ENCODE measurements around the gene CD9.
"Not testable (repeated sequence)": the region's sequence is repeated elsewhere in the genome, so short reads cannot be mapped to it uniquely, and the experiment has no call there.

Gene CD9

GRCh38 chr12:6180268-6181051 is 19.7 kb upstream of the CD9 start:
- no peak for DNase-seq (ENCODE audit: low read depth)

DNA sequence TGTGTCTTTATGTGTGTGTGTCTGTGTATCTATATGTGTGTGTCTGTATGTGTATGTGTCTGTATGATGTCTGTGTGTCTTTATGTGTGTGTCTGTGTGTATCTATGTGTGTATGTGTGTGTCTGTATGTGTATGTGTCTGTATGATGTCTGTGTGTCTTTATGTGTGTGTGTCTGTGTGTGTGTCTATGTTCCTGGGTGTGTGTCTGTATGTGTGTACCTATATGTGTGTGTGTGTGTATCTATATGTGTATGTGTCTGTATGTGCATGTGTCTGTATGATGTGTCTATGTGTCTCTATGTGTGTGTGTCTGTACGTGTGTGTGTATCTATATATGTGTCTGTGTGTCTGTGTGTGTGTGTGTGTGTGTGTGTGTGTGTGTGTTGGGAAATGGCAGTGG is 19.0 kb upstream of the CD9 start:
- DNase-seq (ENCODE audit: low read depth), result no peak

GRCh38 chr12:6181583-6182278 is 18.5 kb upstream of the CD9 start:
- no peak for DNase-seq (ENCODE audit: low read depth)

DNA sequence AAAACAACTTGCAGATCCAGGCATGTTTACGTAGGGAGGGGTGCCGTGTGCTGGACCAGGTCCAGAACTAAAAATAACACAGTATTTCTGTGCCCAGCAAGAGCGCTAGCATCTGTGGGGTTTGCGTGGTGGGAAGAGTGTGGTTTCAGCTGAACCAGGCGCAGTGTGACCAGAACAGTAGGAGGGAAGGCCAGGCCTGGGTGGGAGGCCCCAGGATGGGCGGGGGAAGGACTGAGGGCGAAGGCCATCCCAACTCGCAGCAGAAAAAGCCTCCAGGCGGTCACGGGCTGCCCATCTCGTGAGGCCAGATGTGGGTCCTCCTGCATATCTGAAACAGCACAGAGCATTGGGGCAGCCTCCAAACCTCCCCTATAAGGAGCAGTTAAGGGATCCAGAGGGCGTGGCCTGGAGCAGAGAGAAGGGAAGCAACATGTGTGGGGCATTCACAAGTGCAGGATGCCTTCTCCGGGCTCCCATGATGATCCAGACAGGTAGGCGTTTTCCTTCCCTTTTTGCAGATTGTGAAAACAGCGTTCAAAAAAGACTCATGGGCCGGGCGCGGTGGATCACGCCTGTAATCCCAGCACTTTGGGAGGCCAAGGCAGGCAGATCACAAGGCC is 17.8 kb upstream of the CD9 start:
- DNase-seq (ENCODE audit: low read depth), result no peak

- DNase-seq (ENCODE audit: low read depth), result no peak
Measured at GRCh38 chr12:6183689-6184428, 16.3 kb upstream of the CD9 start.

- no peak for DNase-seq (ENCODE audit: low read depth)
Measured at GRCh38 chr12:6185961-6186827, 14.0 kb upstream of the CD9 start.

DNA sequence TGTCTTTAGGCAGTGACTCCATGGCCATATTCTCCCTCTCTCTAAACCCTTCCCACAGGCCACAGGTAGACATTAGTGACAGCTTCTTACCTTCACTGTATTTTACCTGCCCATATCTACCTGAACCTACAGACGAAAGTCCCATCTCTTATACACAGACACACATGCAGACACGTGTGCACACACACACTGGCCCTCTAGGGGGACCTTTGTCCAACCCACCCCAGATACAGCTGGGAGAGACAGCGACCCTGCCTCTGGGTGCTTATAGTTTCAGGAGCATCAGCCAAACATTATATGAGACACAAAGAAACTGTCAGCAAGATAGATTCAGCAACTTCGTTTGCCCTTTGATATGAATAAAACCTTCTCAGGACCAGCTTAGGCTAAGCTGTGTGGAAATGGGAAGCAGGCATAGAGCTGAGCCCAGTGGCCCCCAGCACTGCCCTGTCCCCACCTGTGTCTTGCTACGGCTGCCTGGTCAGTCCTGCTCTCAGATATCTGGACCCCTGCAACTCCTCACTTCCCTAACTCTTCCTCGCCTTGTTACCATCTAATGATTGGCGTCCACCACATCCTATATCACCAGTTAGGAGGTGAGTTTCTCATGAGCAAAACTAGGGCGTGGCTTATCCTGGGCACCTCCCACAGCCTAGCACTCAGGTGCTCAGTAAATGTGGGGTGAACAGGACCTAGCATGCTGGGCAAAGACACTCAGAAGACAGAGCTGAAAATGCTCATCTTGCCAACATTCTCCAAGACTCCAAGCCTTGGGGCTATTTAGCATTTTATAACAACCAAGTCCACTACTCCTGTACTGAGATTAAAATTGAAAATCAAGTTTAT is 12.0 kb upstream of the CD9 start:
- no peak for DNase-seq (ENCODE audit: low read depth)

DNA sequence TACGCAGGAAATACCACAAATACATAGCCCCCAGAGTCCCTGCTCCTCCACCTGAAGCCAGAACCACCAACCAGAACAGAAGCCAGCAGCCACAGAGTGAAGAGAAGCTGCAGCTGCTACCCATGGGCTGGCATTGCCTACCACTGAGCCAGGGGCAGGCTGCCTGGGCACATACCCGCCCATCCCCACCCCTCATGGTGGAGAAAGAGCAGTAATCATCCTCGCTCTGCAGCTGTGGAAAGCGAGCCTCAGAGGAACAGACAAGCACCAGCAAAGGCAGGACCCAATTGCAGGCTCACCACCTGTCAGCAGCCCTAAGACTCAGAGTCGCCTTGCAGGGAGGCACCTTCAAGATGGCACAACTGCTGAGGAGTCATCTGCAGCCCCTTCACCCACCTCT is 11.2 kb upstream of the CD9 start:
- DNase-seq (ENCODE audit: low read depth), result no peak

DNA sequence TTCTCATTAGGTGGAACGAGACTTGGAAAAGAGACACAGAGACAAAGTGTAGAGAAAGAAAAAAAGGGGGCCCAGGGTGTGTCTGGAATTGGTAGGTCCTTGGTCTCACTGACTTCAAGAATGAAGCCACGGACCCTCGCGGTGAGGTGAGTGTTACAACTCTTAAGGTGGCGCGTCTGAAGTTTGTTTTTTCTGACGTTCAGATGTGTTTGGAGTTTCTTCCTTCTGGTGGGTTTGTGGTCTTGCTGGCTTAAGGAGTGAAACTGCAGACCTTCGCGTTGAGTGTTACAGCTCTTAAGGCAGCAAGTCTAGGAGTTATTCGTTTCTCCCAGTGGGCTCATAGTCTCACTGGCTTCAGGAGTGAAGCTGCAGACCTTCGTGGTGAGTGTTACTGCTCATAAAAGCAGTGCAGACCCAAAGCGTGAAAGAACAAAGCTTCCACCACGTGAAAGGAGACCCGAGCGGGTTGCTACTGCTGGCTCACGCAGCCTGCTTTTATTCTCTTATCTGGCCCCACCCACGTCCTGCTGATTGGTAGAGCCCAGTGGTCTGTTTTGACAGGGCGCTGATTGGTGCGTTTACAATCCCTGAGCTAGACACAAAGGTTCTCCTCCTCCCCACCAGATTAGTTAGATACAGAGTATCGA is 10.1 kb upstream of the CD9 start:
- not testable (repeated sequence) for DNase-seq (ENCODE audit: low read depth)

DNA sequence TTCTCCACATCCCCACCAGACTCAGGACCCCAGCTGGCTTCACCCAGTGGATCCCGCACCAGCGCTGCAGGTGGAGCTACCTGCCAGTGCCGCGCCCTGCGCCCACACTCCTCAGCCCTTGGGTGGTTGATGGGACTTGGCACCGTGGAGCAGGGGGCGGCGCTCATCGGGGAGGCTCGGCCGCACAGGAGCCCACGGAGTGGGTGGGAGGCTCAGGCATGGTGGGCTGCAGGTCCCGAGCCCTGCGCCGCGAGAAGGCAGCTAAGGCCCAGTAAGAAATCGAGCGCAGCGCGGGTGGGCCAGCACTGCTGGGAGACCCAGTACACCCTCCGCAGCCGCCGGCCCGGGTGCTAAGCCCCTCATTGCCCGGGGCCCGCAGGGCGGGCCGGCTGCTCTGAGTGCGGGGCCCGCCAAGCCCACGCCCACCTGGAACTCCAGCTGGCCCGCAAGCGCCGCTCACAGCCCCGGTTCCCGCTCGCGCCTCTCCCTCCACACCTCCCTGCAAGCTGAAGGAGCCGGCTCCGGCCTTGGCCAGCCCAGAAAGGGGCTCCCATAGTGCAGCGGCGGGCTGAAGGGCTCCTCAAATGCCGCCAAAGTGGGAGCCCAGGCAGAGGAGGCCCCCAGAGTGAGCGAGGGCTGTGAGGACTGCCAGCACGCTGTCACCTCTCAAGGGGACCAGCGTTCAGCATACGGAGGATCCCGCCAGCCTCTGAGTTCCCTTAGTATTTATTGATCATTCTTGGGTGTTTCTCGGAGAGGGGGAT is 9.3 kb upstream of the CD9 start:
- DNase-seq (ENCODE audit: low read depth), result not testable (repeated sequence)

- DNase-seq (ENCODE audit: low read depth), result no peak
Measured at GRCh38 chr12:6192604-6193380, 7.4 kb upstream of the CD9 start.

DNA sequence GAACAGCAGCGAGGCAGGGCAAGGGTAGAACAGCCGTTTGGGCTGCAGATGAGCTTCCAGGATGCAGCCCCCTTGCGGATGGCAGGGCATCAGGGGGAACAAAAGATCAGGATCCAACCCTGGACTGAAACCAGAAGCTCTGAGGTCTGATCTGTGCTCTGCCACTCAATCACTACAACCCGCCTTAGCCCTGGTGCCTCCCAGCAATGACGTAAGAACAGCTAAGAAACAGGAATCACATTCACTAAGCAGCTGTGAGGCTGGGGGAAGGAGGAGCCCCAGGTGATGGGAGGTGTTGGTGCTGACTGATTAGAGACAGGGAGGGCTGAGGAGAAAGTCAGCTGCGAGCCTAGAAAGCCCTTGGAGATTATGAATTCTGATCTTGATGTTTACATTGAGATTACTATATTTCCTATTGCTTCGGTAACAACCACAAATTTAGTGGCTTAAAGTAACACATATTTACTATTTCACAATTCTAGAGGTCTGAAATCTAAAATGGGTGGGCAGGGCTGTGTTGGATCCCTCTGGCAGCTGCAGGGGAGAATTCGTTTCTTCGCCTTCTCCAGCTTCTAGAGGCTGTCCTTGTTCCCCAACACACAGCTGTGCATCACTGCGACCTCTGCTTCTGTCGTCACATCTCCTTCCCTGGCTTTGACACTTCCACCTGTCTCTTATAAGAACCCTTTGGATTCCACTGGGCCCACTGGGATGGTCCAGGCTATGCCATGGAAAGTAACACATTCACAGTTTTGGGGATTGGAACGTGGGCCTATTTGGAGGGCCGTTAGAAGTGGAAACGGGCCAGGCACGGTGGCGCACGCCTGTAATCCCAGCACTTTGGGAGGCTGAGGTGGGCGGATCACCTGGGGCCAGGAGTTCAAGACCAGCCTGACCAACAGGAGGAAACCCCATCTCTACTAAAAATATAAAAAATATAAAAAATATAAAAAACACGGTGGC is 6.1 kb upstream of the CD9 start:
- DNase-seq (ENCODE audit: low read depth), result no peak

- peak; percentile 23 for DNase-seq (ENCODE audit: low read depth)
Measured at GRCh38 chr12:6195665-6196535, 4.3 kb upstream of the CD9 start.

DNA sequence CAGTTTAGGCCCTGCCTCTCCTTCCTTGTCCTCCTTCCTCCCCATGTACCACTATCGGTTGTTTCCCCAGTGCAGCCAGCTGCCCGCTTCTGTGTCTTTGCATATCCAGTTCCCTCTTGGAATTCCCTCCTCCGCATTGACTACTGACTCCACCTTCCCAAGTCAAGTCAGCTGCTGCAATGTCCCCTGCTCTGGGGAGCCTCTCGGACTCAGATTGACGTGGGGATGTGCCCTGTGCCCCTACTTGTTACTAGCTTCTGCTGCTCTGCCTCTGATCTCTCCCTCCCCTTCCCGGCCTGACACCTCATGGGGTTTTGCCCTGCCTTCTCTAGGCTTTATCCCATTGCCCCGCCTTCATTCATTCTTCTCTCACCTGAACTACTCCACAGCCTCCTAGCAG is 2.1 kb upstream of the CD9 start:
- no peak for DNase-seq (ENCODE audit: low read depth)

DNA sequence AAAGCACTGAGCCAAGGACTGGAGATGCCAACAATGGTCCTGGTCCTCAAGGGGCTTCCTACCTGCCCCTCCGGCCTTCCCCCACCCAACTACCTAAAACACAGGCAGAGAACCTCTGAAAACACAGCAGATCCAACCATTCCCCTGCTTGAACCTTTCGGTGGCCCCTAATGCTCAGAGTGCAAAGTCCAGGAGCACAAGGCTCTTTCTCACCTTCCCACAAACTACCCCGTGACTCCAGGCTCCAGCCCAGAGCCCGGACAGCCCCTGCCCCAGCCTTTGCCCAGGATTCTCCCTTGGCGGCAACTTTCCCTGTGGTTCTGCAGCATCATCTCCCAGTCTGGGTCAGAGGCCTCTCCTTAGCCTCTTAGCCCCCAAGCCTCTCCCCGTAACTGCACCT is 1.6 kb upstream of the CD9 start:
- DNase-seq (ENCODE audit: low read depth), result no peak

DNA sequence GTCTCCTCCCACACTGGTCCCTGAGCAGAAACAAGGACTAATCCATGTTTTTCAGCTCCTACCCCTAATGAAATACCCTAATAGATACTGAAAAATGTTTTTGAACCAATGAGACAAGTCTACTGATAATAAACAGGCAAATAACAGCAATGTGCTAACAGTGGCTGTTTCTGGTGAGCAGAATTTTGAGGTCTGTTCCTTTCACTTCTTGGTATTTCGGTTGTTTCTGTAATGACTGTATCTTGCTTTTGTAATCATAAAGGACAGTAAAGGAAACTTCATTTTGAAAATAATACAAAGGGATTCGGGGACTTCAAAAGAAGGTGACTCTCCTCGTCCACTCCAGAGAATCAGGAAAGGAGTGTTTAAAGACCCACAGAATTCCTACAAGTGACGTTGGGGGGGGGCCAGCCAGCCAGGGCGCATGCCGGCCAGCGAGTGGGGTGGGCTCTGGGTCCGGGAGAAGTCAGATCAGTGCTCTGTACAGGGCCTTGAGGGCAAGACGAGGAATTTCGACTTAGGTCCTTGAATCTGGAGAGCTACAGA is 1.1 kb upstream of the CD9 start:
- DNase-seq (ENCODE audit: low read depth), result no peak
